SIG-M5 (cell line): ENCODE measurements around the gene USP17L15.
"Not testable (repeated sequence)": the region's sequence is repeated elsewhere in the genome, so short reads cannot be mapped to it uniquely, and the experiment has no call there.

Experiments used
- DNase-seq: peaks from one replicate; lab custom pipeline; 2025; lab: John Stamatoyannopoulos, UW

The USP17L15 gene, protein sequence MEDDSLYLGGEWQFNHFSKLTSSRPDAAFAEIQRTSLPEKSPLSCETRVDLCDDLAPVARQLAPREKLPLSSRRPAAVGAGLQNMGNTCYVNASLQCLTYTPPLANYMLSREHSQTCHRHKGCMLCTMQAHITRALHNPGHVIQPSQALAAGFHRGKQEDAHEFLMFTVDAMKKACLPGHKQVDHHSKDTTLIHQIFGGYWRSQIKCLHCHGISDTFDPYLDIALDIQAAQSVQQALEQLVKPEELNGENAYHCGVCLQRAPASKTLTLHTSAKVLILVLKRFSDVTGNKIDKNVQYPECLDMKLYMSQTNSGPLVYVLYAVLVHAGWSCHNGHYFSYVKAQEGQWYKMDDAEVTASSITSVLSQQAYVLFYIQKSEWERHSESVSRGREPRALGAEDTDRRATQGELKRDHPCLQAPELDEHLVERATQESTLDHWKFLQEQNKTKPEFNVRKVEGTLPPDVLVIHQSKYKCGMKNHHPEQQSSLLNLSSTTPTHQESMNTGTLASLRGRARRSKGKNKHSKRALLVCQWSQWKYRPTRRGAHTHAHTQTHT

DNA sequence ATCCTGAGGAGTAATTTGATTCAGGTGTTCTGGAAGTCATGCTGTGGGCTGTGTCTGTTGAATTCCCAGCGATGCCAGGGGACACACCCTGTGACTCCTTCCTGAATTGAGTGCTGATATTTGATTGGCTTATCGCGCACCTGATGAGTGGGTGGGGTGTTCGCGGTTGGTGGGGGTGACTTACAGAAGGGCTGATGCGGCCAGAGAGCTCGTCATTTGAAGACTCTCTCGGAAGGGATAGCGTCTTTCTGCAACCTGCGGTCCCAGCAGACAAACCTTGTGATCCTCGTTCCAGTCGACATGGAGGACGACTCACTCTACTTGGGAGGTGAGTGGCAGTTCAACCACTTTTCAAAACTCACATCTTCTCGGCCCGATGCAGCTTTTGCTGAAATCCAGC, at the start of gene USP17L15:
USP17L15 (plus strand) TSS at position 301 of the 400 bp plus-strand sequence; CDS start at position 301, 0 bp downstream.
- DNase-seq: not testable (repeated sequence)

DNA sequence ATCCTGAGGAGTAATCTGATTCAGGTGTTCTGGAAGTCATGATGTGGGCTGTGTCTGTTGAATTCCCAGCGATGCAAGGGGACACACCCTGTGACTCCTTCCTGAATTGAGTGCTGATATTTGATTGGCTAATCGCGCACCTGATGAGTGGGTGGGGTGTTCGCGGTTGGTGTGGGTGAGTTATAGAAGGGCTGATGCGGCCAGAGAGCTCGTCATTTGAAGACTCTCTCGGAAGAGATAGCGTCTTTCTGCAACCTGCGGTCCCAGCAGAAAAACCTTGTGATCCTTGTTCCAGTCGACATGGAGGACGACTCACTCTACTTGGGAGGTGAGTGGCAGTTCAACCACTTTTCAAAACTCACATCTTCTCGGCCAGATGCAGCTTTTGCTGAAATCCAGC, 23.8 kb upstream of the USP17L15 start, which contains the start of gene USP17L10:
USP17L10 (plus strand) TSS at position 301 of the 400 bp plus-strand sequence; CDS start at position 301, 0 bp downstream.
- DNase-seq: not testable (repeated sequence)

DNA sequence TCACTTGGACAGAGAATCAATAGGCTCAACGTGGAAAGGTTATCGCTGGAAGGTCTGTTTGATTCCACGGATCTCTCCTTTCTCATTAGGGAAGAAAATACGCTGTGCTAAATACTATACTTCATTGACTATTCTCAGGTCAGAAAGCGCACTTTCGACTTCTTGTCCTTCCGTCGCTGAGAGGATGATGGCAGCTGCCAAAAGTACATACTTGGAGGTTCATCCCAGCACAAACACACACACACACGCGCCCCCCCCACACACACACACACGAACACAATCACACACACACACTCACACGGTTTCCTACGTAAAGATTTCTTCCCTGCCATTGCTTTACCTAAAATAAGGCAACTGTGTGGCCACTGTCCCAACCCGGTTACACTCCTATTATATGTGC, 19.5 kb upstream of the USP17L15 start:
- DNase-seq: not testable (repeated sequence)

DNA sequence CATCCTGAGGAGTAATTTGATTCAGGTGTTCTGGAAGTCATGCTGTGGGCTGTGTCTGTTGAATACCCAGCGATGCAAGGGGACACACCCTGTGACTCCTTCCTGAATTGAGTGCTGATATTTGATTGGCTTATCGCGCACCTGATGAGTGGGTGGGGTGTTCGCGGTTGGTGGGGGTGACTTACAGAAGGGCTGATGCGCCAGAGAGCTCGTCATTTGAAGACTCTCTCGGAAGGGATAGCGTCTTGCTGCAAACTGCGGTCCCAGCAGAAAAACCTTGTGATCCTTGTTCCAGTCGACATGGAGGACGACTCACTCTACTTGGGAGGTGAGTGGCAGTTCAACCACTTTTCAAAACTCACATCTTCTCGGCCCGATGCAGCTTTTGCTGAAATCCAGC, 19.1 kb upstream of the USP17L15 start, which contains the start of gene USP17L11:
USP17L11 (plus strand) TSS at position 301 of the 400 bp plus-strand sequence; CDS start at position 301, 0 bp downstream.
- DNase-seq: not testable (repeated sequence)

DNA sequence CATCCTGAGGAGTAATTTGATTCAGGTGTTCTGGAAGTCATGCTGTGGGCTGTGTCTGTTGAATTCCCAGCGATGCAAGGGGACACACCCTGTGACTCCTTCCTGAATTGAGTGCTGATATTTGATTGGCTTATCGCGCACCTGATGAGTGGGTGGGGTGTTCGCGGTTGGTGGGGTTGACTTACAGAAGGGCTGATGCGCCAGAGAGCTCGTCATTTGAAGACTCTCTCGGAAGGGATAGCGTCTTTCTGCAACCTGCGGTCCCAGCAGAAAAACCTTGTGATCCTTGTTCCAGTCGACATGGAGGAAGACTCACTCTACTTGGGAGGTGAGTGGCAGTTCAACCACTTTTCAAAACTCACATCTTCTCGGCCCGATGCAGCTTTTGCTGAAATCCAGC, 14.3 kb upstream of the USP17L15 start, which contains the start of gene USP17L12:
USP17L12 (plus strand) TSS at position 301 of the 400 bp plus-strand sequence; CDS start at position 301, 0 bp downstream.
- not testable (repeated sequence) for DNase-seq

DNA sequence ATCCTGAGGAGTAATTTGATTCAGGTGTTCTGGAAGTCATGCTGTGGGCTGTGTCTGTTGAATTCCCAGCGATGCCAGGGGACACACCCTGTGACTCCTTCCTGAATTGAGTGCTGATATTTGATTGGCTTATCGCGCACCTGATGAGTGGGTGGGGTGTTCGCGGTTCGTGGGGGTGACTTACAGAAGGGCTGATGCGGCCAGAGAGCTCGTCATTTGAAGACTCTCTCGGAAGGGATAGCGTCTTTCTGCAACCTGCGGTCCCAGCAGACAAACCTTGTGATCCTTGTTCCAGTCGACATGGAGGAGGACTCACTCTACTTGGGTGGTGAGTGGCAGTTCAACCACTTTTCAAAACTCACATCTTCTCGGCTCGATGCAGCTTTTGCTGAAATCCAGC, 9.6 kb upstream of the USP17L15 start, which contains the start of gene USP17L13:
USP17L13 (plus strand) TSS at position 301 of the 400 bp plus-strand sequence; CDS start at position 301, 0 bp downstream.
- not testable (repeated sequence) for DNase-seq

DNA sequence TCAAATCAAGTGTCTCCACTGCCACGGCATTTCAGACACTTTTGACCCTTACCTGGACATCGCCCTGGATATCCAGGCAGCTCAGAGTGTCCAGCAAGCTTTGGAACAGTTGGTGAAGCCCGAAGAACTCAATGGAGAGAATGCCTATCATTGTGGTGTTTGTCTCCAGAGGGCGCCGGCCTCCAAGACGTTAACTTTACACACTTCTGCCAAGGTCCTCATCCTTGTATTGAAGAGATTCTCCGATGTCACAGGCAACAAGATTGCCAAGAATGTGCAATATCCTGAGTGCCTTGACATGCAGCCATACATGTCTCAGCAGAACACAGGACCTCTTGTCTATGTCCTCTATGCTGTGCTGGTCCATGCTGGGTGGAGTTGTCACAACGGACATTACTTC, 3.9 kb upstream of the USP17L15 start:
- not testable (repeated sequence) for DNase-seq

DNA sequence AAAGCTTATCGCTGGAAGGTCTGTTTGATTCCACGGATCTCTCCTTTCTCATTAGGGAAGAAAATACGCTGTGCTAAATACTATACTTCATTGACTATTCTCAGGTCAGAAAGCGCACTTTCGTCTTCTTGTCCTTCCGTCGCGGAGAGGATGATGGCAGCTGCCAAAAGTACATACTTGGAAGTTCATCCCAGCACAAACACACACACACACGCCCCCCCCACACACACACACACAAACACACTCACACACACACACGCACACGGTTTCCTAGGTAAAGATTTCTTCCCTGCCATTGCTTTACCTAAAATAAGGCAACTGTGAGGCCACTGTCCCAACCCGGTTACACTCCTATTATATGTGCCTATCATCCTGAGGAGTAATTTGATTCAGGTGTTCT, 4.3 kb downstream of the USP17L15 start:
- not testable (repeated sequence) for DNase-seq

DNA sequence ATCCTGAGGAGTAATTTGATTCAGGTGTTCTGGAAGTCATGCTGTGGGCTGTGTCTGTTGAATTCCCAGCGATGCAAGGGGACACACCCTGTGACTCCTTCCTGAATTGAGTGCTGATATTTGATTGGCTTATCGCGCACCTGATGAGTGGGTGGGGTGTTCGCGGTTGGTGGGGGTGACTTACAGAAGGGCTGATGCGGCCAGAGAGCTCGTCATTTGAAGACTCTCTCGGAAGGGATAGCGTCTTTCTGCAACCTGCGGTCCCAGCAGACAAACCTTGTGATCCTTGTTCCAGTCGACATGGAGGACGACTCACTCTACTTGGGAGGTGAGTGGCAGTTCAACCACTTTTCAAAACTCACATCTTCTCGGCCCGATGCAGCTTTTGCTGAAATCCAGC, 9.4 kb downstream of the USP17L15 start, which contains the start of gene USP17L17:
USP17L17 (plus strand) TSS at position 301 of the 400 bp plus-strand sequence; CDS start at position 301, 0 bp downstream.
- DNase-seq: not testable (repeated sequence)

DNA sequence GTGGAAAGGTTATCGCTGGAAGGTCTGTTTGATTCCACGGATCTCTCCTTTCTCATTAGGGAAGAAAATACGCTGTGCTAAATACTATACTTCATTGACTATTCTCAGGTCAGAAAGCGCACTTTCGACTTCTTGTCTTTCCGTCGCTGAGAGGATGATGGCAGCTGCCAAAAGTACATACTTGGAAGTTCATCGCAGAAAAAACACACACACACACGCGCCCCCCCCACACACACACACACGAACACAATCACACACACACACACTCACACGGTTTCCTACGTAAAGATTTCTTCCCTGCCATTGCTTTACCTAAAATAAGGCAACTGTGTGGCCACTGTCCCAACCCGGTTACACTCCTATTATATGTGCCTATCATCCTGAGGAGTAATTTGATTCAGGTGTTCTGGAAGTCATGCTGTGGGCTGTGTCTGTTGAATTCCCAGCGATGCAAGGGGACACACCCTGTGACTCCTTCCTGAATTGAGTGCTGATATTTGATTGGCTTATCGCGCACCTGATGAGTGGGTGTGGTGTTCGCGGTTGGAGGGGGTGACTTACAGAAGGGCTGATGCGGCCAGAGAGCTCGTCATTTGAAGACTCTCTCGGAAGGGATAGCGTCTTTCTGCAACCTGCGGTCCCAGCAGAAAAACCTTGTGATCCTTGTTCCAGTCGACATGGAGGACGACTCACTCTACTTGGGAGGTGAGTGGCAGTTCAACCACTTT, 13.9 kb downstream of the USP17L15 start, which contains the start of gene USP17L18:
USP17L18 (plus strand) TSS at position 678 of the 728 bp plus-strand sequence; CDS start at position 678, 0 bp downstream.
- not testable (repeated sequence) for DNase-seq

DNA sequence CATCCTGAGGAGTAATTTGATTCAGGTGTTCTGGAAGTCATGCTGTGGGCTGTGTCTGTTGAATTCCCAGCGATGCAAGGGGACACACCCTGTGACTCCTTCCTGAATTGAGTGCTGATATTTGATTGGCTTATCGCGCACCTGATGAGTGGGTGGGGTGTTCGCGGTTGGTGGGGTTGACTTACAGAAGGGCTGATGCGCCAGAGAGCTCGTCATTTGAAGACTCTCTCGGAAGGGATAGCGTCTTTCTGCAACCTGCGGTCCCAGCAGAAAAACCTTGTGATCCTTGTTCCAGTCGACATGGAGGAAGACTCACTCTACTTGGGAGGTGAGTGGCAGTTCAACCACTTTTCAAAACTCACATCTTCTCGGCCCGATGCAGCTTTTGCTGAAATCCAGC, 18.9 kb downstream of the USP17L15 start, which contains the start of gene USP17L19:
USP17L19 (plus strand) TSS at position 301 of the 400 bp plus-strand sequence; CDS start at position 301, 0 bp downstream.
- DNase-seq: not testable (repeated sequence)

DNA sequence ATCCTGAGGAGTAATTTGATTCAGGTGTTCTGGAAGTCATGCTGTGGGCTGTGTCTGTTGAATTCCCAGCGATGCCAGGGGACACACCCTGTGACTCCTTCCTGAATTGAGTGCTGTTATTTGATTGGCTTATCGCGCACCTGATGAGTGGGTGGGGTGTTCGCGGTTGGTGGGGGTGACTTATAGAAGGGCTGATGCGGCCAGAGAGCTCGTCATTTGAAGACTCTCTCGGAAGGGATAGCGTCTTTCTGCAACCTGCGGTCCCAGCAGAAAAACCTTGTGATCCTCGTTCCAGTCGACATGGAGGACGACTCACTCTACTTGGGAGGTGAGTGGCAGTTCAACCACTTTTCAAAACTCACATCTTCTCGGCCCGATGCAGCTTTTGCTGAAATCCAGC, 23.6 kb downstream of the USP17L15 start, which contains the start of gene USP17L20:
USP17L20 (plus strand) TSS at position 301 of the 400 bp plus-strand sequence; CDS start at position 301, 0 bp downstream.
- not testable (repeated sequence) for DNase-seq

DNA sequence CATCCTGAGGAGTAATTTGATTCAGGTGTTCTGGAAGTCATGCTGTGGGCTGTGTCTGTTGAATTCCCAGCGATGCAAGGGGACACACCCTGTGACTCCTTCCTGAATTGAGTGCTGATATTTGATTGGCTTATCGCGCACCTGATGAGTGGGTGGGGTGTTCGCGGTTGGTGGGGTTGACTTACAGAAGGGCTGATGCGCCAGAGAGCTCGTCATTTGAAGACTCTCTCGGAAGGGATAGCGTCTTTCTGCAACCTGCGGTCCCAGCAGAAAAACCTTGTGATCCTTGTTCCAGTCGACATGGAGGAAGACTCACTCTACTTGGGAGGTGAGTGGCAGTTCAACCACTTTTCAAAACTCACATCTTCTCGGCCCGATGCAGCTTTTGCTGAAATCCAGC, 28.4 kb downstream of the USP17L15 start, which contains the start of gene USP17L21:
USP17L21 (plus strand) TSS at position 301 of the 400 bp plus-strand sequence; CDS start at position 301, 0 bp downstream.
- DNase-seq: not testable (repeated sequence)

DNA sequence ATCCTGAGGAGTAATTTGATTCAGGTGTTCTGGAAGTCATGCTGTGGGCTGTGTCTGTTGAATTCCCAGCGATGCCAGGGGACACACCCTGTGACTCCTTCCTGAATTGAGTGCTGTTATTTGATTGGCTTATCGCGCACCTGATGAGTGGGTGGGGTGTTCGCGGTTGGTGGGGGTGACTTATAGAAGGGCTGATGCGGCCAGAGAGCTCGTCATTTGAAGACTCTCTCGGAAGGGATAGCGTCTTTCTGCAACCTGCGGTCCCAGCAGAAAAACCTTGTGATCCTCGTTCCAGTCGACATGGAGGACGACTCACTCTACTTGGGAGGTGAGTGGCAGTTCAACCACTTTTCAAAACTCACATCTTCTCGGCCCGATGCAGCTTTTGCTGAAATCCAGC, 33.1 kb downstream of the USP17L15 start, which contains the start of gene USP17L22:
USP17L22 (plus strand) TSS at position 301 of the 400 bp plus-strand sequence; CDS start at position 301, 0 bp downstream.
- not testable (repeated sequence) for DNase-seq

DNA sequence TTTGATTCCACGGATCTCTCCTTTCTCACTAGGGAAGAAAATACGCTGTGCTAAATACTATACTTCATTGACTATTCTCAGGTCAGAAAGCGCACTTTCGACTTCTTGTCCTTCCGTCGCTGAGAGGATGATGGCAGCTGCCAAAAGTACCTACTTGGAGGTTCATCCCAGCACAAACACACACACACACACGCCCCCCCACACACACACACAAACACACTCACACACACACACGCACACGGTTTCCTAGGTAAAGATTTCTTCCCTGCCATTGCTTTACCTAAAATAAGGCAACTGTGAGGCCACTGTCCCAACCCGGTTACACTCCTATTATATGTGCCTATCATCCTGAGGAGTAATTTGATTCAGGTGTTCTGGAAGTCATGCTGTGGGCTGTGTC, 37.5 kb downstream of the USP17L15 start:
- DNase-seq: not testable (repeated sequence)
